HG03354 (cell line): Measurements from ENCODE around the gene LIPG.
"Not testable (repeated sequence)": the region's sequence is repeated elsewhere in the genome, so short reads cannot be mapped to it uniquely, and the experiment has no call there.

ENCODE experiments used
- ATAC-seq: cut with Tn5 transposase; IDR thresholded peaks from one replicate; pipeline ENCODE4 v1.9.1; 2021; ENCODE audit warnings: mild to moderate bottlenecking; ENCODE audit not compliant: unreplicated experiment, poor library complexity, severe bottlenecking

Gene LIPG

GRCh38 chr18:49544362-49544761 is 17.5 kb upstream of the LIPG start:
- no peak for ATAC-seq

GRCh38 chr18:49546278-49546677 is 15.6 kb upstream of the LIPG start:
- ATAC-seq, result no peak

- ATAC-seq, result no peak
Measured at GRCh38 chr18:49546719-49547273, 15.1 kb upstream of the LIPG start.

- ATAC-seq, result no peak
Measured at GRCh38 chr18:49547701-49548100, 14.2 kb upstream of the LIPG start.

GRCh38 chr18:49548229-49548636 is 13.6 kb upstream of the LIPG start:
- ATAC-seq, result no peak

GRCh38 chr18:49550621-49551339 is 11.1 kb upstream of the LIPG start:
- ATAC-seq, result no peak

GRCh38 chr18:49553003-49553402 is 8.9 kb upstream of the LIPG start:
- ATAC-seq, result no peak

- ATAC-seq, result no peak
Measured at GRCh38 chr18:49555641-49556040, 6.2 kb upstream of the LIPG start.

- no peak for ATAC-seq
Measured at GRCh38 chr18:49558356-49558755, 3.5 kb upstream of the LIPG start.

GRCh38 chr18:49559326-49559931 is 2.4 kb upstream of the LIPG start:
- ATAC-seq, result not testable (repeated sequence)

- ATAC-seq, result no peak
Measured at GRCh38 chr18:49560277-49560623, 1.6 kb upstream of the LIPG start.

- ATAC-seq, result peak; percentile 9
Measured at GRCh38 chr18:49560624-49561288, 1.1 kb upstream of the LIPG start.

- no peak for ATAC-seq
Measured at GRCh38 chr18:49562481-49563129, 748 bp downstream of the LIPG start.

- ATAC-seq, result no peak
Measured at GRCh38 chr18:49563130-49563540, 1.3 kb downstream of the LIPG start.

GRCh38 chr18:49563701-49564517 is 2.1 kb downstream of the LIPG start:
- ATAC-seq, result no peak

- ATAC-seq, result no peak
Measured at GRCh38 chr18:49564518-49564834, 2.6 kb downstream of the LIPG start.

- no peak for ATAC-seq
Measured at GRCh38 chr18:49565101-49565500, 3.2 kb downstream of the LIPG start.

GRCh38 chr18:49565612-49566011 is 3.8 kb downstream of the LIPG start:
- ATAC-seq, result no peak

GRCh38 chr18:49566217-49566770 is 4.4 kb downstream of the LIPG start:
- ATAC-seq, result no peak
